Activated T-cell treated with anti-CD3 and anti-CD28 coated beads for 1 hour (primary cell): ENCODE results near the gene RBM38.
"Not testable (repeated sequence)": the region's sequence is repeated elsewhere in the genome, so short reads cannot be mapped to it uniquely, and the experiment has no call there.

Source experiments
- DNase-seq: peaks from one replicate; pipeline ENCODE4 v3.0.0-alpha.2; 2020; ENCODE audit warnings: low read depth

The RBM38 gene

GRCh38 chr20:57390604-57391438, at the start of gene RBM38:
Gene RBM38, plus strand, starts transcription at chr20:57391396. Its CDS starts 186 bp downstream, at chr20:57391582.
- DNase-seq: peak; percentile 72

GRCh38 chr20:57341663-57342062, 49.5 kb upstream of the RBM38 start:
- DNase-seq: no peak

DNA sequence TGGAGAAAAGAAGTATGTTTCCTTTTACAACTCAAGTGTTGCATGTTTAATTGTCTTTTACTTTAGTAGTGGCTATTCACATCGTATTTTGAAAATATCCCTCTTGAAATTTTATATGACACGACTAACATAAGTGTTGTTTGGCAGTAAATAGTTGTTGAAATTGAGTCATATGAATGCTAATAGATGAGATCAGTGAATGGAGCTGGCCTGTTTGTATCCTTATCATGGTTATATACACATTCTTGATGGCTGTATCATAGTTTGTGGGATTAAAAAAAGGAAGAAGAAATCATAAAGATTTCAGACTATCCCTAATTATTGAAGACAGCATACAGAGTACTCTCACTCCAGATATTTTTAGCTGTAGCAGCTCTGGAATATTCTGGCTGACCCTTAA, 48.4 kb upstream of the RBM38 start:
- DNase-seq: no peak

DNA sequence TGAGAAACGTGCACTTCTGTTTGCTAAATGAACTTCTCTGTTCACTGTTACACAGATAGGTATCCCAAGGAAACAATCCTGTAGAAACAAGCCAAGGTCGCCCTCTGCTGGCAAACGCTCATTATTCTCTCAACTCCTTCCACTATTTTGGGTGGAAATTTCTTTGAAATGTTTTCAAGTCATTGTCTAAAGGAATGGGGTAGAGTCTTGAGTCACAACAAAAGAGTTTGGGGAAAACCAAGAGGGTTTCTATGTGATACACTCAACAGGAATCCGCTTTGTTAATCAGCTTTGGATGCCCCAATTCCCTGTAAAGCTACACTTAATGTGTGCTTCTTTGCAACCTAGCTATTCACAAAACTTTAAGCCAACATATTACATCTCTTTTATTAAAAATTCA, 44.7 kb upstream of the RBM38 start:
- DNase-seq: peak; percentile 69

DNA sequence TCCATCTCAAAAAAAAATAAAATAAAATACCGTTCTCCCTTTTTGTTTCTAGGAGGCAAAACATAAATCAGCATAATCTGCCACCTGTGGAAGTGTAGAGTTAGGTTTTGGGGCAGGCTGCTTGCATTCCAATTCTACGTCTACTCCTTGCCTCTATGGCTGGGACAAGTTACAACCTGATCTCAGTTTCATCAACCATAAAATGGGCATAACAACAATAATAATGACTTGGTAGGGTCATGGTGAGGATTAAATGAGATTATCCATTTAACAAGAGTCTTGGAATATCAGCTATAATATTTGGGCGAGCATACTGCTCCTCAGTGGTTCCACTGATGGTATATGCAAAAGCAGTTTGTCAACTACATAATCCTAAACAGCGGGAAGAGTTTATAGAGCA, 43.8 kb upstream of the RBM38 start:
- no peak for DNase-seq

- not testable (repeated sequence) for DNase-seq
Measured at GRCh38 chr20:57348200-57348921, 42.8 kb upstream of the RBM38 start.

DNA sequence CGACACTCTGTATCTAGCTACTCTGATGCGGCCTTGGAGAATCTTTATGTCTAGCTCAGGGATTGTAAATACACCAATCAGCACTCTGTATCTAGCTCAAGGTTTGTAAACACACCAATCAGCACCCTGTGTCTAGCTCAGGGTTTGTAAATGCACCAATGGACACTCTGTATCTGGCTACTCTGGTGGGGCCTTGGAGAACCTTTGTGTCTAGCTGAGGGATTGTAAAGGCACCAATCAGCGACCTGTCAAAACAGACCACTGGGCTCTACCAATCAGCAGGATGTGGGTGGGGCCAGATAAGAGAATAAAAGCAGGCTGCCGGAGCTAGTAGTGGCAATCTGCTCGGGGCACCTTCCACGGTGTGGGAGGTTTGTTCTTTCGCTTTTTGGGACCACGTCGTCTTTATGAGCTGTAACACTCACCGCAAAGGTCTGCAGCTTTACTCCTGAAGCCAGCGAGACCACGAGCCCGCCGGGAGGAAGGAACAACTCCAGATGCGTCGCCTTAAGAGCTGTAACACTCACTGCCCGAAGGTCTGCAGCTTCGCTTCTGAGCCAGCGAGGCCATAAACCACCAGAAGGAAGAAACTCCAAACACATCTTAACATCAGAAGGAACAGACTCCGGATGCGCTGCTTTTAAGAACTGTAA, 42.1 kb upstream of the RBM38 start:
- DNase-seq: not testable (repeated sequence)

DNA sequence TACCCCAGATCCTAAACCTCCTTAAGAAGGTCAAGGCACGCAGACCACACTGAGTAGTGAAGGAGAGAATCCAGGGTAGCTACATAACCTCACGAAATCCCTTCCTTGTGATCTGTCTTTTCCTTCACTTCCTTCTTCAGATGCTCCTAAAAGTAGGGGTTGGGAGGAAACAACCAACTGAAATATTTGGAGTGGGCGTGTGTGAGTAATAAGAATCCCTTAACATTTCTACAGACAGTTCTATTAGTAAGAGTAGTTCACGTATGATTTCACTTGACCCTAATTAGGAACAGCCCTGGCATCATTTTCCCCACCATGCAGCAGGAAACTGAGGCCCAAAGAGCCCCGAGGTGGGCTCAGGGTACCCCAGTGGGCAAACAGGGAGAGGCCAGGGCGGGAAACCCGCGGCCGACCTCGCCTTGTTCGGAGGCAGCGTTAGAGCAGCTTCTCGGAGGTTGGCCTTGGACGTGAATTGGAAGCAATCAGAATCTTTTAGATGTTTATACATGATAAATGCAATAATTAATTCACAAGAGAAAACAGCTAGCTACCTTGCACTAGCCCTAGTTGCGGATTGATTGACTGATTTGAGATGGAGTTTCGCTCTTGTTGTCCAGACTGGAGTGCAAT, 41.0 kb upstream of the RBM38 start:
- DNase-seq: no peak

DNA sequence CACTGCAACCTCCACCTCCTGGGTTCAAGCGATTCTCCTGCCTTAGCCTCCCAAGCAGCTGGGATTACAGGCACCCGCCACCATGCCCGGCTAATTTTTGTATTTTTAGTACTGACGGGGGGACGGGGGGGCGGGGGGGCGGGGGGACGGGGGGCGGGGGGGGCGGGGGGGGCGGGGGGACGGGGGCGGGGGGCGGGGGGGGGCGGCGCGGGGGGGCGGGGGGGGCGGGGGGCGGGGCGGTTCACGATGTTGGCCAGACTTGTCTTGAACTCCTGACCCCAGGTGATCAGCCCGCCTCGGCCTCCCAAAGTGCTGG, 40.5 kb upstream of the RBM38 start:
- not testable (repeated sequence) for DNase-seq

GRCh38 chr20:57351042-57351783, 40.0 kb upstream of the RBM38 start, which contains the start of gene RAE1:
Gene RAE1, plus strand, starts transcription at chr20:57351255. Its CDS starts 2,784 bp downstream, at chr20:57354039.
- DNase-seq: peak; percentile 89

DNA sequence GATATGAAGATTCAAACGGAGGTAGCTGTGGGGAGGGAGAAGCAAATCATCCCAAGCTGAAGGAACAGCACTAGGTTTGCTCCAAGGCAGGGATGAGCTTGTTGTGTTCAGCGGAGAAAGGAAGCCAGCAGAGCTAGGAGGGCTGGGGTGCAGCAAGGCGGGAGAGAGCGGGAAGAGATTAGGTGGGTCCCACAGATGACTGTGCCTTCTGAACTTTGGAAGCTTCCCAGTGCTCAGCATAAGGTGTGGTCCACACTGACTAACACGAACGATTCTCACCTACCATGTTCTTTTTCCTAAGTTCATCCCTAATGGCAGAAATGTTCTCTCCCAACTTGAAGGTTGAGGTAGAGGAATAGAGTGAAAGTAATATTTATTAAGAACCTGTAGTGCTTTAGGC, 38.9 kb upstream of the RBM38 start:
- DNase-seq: no peak

GRCh38 chr20:57353351-57353750, 37.8 kb upstream of the RBM38 start:
- DNase-seq: no peak

GRCh38 chr20:57361517-57361916, 29.7 kb upstream of the RBM38 start:
- no peak for DNase-seq

DNA sequence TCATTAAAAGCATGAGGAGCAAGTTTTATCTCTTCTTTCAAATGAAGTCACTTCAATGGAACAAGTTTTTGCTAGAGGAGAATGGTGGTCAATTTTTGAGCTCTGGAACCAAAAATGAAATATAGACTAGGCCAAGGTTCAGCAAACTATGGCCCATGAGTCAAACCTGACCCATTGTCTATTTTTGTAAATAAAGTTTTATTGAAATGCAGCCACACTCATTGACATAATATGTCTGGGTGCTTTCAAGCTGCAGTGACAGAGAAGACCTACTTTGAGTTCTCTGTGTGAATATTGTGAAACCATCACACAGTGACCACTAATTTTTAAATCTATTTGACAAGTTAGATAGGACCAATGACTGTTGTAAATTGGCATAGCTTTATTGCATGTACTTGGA, 26.7 kb upstream of the RBM38 start:
- no peak for DNase-seq

DNA sequence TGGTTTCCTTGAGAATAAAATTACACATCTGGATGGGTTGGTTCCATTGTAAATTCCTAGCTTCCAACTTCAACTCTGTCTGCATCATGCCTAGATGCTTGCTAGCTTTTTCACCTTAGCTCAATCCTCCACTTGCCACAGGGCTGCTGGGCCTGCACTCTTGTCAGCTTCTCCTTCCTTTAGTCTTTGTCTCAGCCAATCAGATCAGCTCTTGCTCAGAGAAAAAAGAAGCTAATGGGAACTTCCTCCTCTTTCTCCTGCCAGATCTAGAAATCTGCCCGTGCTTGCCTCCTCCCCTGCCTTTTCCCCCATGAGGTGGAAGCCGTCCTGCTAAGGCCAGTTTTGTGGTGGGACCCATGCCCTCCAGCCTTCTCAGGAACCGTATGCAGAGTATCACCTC, 21.6 kb upstream of the RBM38 start:
- DNase-seq: no peak

- DNase-seq: no peak
Measured at GRCh38 chr20:57370316-57370715, 20.9 kb upstream of the RBM38 start.

DNA sequence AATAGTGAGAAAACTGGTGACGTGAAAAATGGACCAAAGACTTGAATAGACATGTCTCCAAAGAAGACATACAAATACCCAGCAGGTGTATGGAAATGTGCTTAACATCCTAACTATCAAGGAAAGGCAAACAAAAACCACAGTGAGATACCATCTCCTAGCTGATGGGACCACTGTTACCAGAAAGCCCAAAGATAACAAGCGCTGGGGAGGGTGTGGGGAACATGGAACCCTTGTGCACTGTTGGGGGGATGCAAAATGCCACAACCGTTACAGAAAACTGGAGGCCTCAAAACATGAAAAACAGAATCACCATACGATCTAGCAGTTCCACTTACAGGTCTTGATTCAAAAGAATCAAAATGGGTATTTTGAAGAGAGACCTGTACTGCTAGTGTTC, 19.8 kb upstream of the RBM38 start:
- no peak for DNase-seq

DNA sequence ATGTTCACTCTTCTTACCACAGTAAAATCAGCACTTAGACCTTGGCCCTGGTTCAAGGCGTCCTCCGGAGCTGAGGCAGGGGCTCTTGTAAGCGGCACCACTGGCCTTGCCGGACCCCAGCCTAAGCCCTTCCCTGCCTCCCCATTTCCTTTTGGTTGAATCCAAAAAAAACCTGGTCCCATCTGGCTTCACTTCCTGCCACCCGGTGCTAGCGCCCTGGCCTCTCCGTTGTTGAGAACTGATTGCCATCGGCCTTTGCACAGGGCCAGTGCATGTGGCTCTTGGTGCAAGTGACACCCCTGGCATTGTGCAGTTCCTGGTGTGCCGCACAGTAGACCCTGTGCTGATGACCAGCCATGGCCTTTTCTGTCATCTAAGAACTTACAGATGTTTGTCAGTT, 19.0 kb upstream of the RBM38 start:
- DNase-seq: no peak

GRCh38 chr20:57372581-57373350, 18.4 kb upstream of the RBM38 start:
- no peak for DNase-seq

- DNase-seq: no peak
Measured at GRCh38 chr20:57374343-57374930, 16.8 kb upstream of the RBM38 start.
